Skeletal muscle tissue (tissue), 4 donors: ENCODE measurements around the gene SERPINF2. TPM values are rescaled to one million over a fixed set of nuclear protein-coding genes. Genes with fewer than 3 reads are reported as not detected.

ENCODE experiments used
- H3K27ac ChIP-seq: one replicate; pipeline ENCODE4 v1.7.0; 2013; ENCODE audit warnings: mild to moderate bottlenecking, low read depth, low read length, inconsistent platforms
- H3K27me3 ChIP-seq, 3 donors: one replicate each; pipeline ENCODE4 v1.7.0; 2013; ENCODE audit warnings: low read length in 3 of 3; ENCODE audit not compliant: control insufficient read depth in 3 of 3, insufficient read depth in 3 of 3
- H3K36me3 ChIP-seq, 3 donors: one replicate each; pipeline ENCODE4 v1.7.0; 2013; ENCODE audit warnings: low read length in 3 of 3; ENCODE audit not compliant: control insufficient read depth in 3 of 3, insufficient read depth in 3 of 3
- H3K4me1 ChIP-seq, 3 donors: one replicate each; pipeline ENCODE4 v1.7.0; 2013; ENCODE audit warnings: low read length in 3 of 3, mild to moderate bottlenecking in 3 of 3; ENCODE audit not compliant: control insufficient read depth in 3 of 3, insufficient read depth in 3 of 3
- H3K4me3 ChIP-seq, 3 donors: one replicate each; pipeline ENCODE4 v1.7.0; 2013; ENCODE audit warnings: low read length in 3 of 3
- H3K9ac ChIP-seq, 3 donors: one replicate each; pipeline ENCODE4 v1.7.0; 2013; ENCODE audit warnings: low read length in 3 of 3, mild to moderate bottlenecking in 3 of 3, moderate library complexity in 2 of 3, low read depth in 1 of 3
- H3K9me3 ChIP-seq, 3 donors: one replicate each; pipeline ENCODE4 v1.7.0; 2013; ENCODE audit warnings: low read length in 3 of 3; ENCODE audit not compliant: control insufficient read depth in 3 of 3
- total RNA-seq: library from RNA; depleted of rRNA; stranded (reverse); fragments of >200 nt; gene quantifications from one replicate; pipeline ENCODE4 v1.2.3, GENCODE V29; 2014
- donor health status: Osteomylitis.

SERPINF2 gene
- total RNA-seq, 1 donor from 2014 or later: not detected

GRCh38 chr17:1709971-1710806, 32.5 kb upstream of the SERPINF2 start, which contains the start of gene TLCD2:
TLCD2 (minus strand) TSS chr17:1710377; CDS start chr17:1710242, 135 bp downstream.
- Histone ChIP-seq H3K27ac (peak within 1 kb of the TSS; percentile 71), H3K4me1 (peaks cover 38 to 44% (median 43%) of the 10 kb centered on the region in 3 donors), H3K4me3 (peak within 1 kb of the TSS; percentile 57 to 68 (median 59)), H3K9ac (peak within 1 kb of the TSS; percentile 61 to 80 (median 73)), H3K27me3 (no peaks in the 10 kb centered on the region), H3K9me3 (no peaks in the 10 kb centered on the region), H3K36me3 (peaks cover 28 to 45% (median 29%) of the 10 kb centered on the region in 3 donors)

GRCh38 chr17:1710807-1711553, 31.7 kb upstream of the SERPINF2 start:
- Histone ChIP-seq H3K9me3 (no peaks in the 10 kb centered on the region), H3K9ac (peak overlapping the region; percentile 61 to 80 (median 73)), H3K4me3 (peak overlapping the region; percentile 57 to 68 (median 59)), H3K4me1 (peaks cover 38 to 44% (median 43%) of the 10 kb centered on the region in 3 donors), H3K27me3 (no peaks in the 10 kb centered on the region), H3K27ac (peak overlapping the region; percentile 71), H3K36me3 (peaks cover 28 to 45% (median 29%) of the 10 kb centered on the region in 3 donors)

DNA sequence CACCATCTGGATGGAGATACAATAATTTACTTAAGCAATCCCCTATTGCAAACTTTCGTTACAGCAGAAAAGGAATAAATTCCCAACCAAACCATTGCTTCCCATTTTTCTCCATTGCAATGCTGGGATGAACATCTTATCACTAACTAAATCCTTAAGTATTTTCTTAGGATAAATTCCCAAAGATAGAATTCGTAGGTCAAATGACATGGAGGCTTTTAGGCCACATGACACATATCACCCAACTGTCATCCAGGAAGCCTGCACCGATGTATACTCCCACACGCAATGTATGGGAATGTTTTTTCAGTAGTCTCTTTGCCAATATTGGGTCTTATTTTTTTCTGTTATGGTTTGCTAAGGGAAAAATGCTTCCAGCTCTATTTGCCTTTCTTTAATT, 30.9 kb upstream of the SERPINF2 start:
- Histone ChIP-seq H3K36me3 (peaks cover 28 to 45% (median 29%) of the 10 kb centered on the region in 3 donors), H3K4me1 (peaks cover 38 to 44% (median 44%) of the 10 kb centered on the region in 3 donors), H3K4me3 (peak overlapping the region in 1 of 3 donors; percentile 85), H3K27ac (no peak overlapping the region), H3K9me3 (no peaks in the 10 kb centered on the region), H3K27me3 (no peaks in the 10 kb centered on the region), H3K9ac (peak overlapping the region in 2 of 3 donors; percentile 23 to 90)

DNA sequence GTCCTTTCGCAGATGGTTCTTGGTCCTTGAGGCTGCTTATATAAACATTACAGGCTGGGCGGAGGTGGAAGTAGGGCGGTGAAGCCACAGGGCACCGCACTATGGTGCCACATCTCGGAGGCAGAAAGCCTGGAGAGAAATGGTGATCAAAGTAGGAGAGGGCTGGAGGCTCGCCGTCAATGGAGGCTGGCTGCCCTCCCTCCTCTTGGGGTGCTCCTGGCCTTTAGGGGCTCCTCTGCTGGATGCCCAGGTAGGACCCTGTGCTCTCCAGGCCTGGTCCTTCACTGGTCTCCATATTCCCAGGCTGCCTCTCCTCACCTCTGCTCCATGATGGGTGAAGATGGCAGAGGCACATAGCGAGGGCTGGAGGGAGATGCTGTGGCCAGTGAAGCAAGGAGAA, 30.4 kb upstream of the SERPINF2 start:
- Histone ChIP-seq H3K4me3 (peak overlapping the region in 2 of 3 donors; percentile 85 to 89), H3K9me3 (no peaks in the 10 kb centered on the region), H3K27ac (no peak overlapping the region), H3K36me3 (peaks cover 28 to 45% (median 29%) of the 10 kb centered on the region in 3 donors), H3K9ac (peak overlapping the region in 1 of 3 donors; percentile 90), H3K4me1 (peaks cover 40 to 45% (median 45%) of the 10 kb centered on the region in 3 donors), H3K27me3 (no peaks in the 10 kb centered on the region)

- Histone ChIP-seq H3K27me3 (no peaks in the 10 kb centered on the region), H3K9me3 (no peaks in the 10 kb centered on the region), H3K36me3 (peaks cover 28 to 37% (median 29%) of the 10 kb centered on the region in 3 donors), H3K4me1 (peaks cover 51 to 56% (median 52%) of the 10 kb centered on the region in 3 donors), H3K4me3 (peak overlapping the region; percentile 79 to 89 (median 85)), H3K27ac (peak overlapping the region; percentile 100), H3K9ac (peak overlapping the region; percentile 54 to 90 (median 82))
Measured at GRCh38 chr17:1713160-1713877, 29.4 kb upstream of the SERPINF2 start.

DNA sequence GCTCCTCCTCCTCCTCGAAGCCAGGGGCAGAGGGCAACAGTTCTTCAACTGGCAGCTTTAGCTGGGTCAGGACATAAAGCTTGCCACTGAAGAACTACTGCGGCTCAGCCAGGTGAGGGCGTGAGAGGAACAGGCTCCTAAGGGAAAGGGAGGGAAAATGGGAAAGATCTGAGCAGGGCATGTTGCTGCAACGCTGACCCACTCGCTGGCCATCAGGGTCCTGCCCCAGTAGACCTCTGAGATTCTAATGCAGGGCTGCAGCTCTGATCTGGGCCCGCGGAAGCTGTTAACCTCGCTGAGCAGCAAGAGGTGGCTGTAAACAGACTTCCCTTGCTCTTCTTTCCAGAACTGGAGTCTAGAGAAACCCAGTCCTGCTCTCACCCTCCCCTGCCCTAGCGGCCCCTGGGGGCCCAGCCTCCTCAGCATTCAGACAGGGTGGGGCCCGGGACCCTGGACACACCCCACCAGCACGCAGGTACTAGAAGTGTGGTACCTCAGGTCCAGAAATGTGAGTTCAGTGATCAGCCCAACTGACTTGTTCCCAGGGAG, 28.7 kb upstream of the SERPINF2 start:
- peak overlapping the region; percentile 100 for H3K27ac ChIP-seq
- H3K9ac ChIP-seq: peak overlapping the region; percentile 82 to 90 (median 83)
- H3K27me3 ChIP-seq: no peaks in the 10 kb centered on the region
- H3K9me3 ChIP-seq: no peaks in the 10 kb centered on the region
- peaks cover 56 to 62% (median 57%) of the 10 kb centered on the region in 3 donors for H3K4me1 ChIP-seq
- peak overlapping the region; percentile 79 to 89 (median 85) for H3K4me3 ChIP-seq
- peaks cover 28 to 34% (median 29%) of the 10 kb centered on the region in 3 donors for H3K36me3 ChIP-seq

DNA sequence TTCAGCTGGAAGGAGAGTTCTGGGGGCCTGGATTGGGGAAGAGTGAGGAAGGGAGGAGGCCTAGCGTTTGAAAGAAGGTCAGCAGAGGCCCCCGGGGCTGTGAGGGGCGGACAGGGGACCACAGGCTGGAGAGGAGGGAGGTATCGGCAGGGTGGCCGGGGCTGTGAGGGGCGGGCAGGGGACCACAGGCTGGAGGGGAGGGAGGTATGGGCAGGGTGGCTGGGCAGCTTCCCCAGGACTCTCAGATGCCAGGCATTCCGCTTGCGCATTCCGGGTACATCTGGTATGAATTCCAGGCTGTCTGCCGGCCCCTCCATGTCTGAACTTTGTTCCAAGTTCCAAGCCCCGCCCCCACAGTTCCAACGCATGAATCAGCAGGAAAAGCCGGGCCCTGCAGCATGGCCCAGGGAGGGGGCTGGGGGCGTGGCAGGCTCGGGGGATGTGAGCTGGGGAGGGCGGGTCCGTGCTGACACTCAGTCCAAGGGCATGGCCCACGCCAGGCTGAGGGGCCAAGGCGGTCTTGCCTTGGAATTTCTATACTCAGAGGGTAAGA, 28.2 kb upstream of the SERPINF2 start:
- H3K4me3 ChIP-seq: peak overlapping the region; percentile 82 to 89 (median 85)
- no peaks in the 10 kb centered on the region for H3K27me3 ChIP-seq
- peak overlapping the region; percentile 100 for H3K27ac ChIP-seq
- peaks cover 28 to 34% (median 29%) of the 10 kb centered on the region in 3 donors for H3K36me3 ChIP-seq
- H3K9ac ChIP-seq: peak overlapping the region; percentile 89 to 90 (median 89)
- no peaks in the 10 kb centered on the region for H3K9me3 ChIP-seq
- H3K4me1 ChIP-seq: peaks cover 56 to 62% (median 58%) of the 10 kb centered on the region in 3 donors

GRCh38 chr17:1714980-1715802, 27.5 kb upstream of the SERPINF2 start:
- H3K4me1 ChIP-seq: peaks cover 59 to 64% (median 61%) of the 10 kb centered on the region in 3 donors
- H3K36me3 ChIP-seq: peaks cover 28 to 34% (median 29%) of the 10 kb centered on the region in 3 donors
- peak overlapping the region; percentile 100 for H3K27ac ChIP-seq
- H3K27me3 ChIP-seq: no peaks in the 10 kb centered on the region
- peak overlapping the region; percentile 82 to 85 (median 82) for H3K4me3 ChIP-seq
- no peaks in the 10 kb centered on the region for H3K9me3 ChIP-seq
- peak overlapping the region; percentile 89 to 90 (median 89) for H3K9ac ChIP-seq
